Measurements from ENCODE around the gene CRYBA2.

Gene CRYBA2, protein sequence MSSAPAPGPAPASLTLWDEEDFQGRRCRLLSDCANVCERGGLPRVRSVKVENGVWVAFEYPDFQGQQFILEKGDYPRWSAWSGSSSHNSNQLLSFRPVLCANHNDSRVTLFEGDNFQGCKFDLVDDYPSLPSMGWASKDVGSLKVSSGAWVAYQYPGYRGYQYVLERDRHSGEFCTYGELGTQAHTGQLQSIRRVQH

DNA sequence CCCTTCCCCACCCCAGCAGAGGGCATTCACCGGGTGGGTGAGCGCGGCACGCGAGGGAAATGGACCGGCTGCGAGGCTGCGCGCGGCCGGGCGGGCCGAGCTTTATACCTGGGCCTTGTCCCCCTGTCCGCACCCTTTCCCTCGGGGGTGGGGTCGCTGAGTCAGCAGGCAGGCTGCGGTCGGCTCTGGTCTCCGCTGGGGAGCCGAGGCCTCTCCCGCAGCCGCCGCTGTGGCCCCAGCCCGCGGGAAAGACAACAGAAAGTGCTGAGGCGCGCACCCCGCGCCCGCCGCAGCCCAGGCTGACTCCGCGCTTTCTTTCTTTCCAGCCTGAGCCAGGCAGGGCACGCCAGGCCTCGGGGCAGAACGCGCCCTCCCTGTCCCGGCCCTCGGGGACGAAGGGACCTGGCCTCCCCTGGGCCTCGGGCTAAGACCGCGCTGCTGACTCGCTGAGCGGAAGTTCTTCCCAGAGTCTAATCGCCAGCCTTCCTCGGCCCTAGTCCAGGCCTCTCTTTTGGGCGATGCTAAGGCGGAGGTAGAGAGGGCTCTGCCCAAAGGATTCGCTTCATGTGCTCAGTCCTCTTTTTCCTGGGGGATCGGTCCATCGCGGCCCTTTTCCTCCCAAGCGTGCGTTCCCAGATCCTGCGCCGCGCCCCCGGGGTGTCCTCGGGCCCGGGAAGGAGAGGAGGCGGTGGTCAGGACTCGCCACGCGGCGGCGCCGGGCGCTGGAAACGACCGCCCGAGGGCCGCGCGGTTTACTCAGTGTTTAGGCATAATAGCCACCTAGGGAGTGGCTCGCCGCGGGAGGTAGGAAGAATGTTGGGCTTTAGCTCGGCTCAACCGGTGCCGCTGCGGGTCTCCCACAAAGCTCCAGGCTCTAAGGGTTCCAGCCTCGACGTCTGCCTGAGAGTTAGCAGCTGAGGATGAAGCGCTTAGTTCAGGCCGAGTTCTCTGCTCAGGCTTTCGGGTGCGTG lies at the start of gene CRYBA2:
Gene CRYBA2, minus strand, starts transcription at position 78 of the 971 bp plus-strand sequence. CDS start 246 bp downstream, outside the sequence.
- no peak for DNase-seq

DNA sequence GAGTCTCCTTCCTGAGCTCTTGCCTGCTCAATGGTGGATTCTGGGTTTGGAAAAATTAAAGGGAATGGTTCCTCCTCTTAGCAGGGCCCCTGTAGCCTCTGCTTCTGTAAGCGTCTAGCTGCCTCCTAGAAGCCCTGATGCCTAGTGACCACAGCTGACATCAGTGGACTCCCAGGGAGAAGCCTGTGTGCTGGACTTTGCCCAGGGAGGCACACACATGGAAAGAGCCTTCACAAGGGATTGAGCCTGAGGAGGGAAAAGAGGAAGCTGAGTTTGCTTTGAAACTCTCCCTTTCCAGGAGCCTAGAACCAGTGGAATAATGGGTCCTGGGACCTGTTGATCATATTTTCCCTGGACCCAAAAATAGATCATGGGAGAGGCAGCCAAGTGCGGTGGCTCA lies 49.5 kb upstream of the CRYBA2 start:
- DNase-seq, result no peak

DNA sequence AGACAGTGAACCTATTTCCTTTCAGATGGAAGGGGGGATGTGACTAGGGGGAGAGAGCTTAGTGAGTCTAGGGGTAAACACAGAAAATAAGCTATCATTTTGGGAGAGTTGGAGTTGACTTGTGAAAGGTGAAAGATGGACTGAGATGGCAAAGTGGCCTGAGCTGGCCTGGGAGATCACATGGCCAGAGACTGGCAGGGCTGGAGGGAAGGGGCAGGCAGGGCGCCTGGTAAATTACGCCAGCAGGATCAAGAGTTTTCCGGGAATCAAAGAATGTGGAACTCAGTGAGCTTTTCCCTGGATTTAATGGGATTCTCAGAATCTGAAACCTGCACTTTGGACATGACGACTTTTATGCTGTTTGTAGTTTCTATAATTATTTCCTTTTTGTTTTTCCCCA lies 48.9 kb upstream of the CRYBA2 start:
- no peak for DNase-seq

DNA sequence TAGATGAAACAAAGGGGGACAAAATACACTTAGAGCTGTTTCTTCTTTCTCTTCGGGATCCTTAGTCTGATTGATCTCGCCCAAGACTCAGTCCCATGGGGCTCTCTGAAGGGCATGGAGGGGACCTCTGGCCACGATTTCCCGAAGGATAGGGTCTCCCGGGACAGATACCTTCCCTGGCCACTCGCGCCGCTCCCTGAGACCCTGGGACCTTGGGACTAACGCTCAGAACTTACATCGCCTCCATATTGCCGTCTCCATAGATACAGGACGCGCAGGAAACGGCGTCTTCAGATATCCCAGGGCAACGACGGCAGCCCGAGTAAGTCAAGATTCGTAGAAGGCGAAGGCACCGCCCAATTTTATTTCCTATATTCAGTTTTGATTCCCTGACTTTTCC lies 48.0 kb upstream of the CRYBA2 start, which contains the start of gene CFAP65:
Gene CFAP65, minus strand, starts transcription at position 265 of the 400 bp plus-strand sequence. CDS start 2,468 bp downstream, outside the sequence.
- peak; percentile 32 for DNase-seq

DNA sequence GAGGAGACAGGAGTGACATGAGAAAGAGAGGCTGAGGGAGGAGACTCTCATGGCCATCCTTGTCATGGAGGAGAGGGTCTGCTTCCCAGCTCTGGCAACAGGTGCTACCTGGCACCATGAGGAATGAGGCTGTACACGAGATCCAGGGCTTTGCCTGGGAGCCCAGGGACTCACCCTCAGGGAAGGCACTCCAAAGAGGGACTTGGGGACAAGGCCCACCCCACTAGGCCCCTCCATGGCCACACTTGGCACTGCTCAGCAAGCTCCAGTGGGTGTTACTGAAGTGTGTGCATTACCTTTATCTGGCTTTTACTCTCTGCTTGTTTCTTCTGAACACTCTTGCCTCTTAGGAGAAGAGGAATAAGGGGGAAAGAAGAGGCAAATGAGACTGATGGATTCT lies 45.4 kb upstream of the CRYBA2 start:
- no peak for DNase-seq

DNA sequence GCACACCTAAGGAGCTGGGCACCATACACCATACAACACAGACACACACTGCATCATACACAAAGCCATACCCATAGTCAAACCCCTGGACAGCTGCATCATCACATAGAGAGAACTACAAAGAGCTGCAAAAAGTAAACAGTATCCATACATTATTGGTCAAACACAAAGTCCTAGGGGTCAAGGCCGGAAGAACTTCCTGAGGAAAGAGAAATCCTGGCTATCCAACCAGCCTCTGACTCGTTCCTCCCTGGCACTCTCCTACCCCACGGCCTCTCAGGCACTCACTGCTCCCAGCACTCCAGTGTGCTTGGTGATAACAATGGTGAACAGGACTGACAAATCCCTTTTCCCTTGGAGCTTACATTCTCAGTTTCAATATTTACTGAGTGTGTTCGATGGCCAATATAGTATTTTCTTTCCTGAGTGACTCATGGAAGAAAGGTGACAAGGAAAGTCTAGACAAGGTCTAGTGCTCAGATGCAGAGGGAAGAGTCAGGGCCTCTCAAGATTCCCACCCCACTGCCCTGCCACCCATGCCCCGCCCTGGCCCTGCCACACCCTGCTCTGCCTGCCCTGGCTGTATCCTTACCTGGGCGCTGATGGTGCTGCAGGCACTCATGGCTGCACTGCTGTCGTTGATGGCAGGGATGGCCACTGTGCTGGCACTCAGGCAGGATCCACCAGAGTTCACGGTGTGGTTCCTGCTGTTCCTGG lies 44.7 kb upstream of the CRYBA2 start:
- no peak for DNase-seq

DNA sequence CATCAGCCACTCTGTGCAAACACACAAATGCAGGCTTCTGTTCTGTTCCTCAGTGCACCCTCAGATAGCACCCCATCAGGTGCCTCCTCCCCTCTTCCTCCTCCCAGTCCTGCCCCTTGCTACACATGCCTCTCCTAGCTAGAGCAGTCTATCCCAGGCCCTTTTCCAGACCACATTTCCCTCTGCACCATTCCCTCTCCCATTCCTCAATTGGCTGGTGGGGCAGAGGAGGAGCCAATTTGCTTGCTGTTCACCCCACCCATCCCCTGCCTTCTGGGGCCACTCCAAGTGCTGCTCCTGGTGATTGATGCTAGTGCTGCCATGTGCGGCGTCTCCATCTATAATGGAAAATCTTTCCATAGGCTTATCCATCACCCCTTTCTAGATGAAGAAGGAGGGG lies 42.7 kb upstream of the CRYBA2 start:
- DNase-seq, result no peak

DNA sequence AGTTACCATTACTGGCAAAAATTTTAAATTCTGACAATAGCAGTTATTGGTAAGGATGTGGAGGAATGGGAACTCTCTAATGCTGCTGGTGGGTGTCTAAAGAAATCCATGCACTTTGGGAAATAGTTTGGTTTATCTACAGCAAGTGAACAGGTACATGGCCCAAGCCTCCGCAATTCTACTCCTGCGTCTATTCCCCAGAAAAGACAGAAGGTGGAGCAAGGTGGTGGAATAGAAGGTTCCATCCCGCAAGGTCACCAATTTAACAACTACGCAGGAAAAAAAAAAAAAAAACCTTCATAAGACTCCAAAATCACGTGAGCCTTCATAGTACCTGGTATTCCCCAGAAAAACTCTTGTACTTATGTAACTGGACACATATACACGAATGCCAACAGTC lies 41.6 kb upstream of the CRYBA2 start:
- DNase-seq, result no peak

DNA sequence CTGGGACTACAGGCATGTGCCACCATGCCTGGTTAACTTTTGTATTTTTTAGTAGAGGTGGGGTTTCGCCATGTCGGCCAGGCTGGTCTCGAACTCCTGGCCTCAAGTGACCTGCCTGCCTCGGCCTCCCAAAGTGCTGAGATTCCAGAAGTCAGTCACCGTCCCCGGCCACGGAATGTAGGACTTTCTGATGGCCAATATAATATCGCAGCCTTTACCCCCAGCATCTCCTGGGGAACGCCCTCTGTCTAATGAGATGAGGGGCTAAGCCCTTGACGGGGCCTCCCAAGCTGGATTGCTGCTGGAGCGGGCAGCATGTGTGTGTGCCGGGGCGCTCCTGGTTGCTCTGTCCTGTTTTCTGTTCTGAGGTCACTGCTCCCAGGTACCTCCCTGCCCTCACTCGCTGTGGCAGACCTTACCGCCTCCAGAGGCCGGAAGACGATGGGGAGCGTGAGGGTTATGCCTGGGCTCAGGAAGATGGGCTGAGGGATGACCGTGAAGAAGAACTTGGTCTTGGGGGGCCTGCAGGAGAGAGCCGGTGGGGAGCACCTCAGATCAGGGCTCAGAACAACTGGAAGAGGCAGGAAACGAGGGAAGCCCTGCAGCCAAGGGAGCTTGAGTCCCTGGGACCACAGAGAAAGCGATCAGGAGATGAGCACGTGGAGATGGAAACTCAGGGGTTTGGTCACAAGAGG lies 39.0 kb upstream of the CRYBA2 start:
- no peak for DNase-seq

DNA sequence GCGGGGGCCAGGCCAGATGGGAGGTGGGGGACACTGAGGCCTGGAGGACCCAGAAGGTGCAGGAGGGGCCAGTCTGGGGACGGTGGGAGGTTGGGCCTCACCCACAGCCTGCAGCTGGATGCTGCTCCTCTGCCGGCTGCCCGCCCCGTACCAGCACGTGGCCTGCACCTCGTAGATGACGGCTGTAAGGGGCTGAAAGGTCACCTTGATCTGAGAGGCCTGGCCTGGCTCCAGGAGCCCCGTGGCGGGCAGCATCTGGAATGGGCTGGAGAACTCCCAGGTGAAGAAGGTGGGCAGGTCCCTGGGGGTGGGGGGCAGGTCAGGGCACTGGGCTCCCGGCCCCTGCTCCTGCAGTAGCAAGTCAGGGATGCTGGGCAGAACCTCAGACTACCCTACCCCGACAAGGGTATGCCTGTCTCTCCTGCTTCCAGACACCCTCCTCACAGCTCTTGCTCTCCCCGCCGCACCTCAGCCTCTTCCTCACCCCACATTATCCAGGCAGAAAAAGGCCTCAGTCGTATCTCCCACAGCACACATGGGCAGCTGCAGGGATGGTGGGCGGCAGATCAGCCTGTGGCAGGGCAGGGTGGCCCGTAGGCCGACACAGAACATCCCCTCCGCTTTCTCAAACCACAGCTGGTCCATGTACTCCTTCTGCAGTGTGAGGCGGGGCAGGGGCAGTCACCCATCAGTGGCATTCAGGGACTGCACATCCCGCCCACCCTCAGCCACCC lies 38.0 kb upstream of the CRYBA2 start:
- no peak for DNase-seq

DNA sequence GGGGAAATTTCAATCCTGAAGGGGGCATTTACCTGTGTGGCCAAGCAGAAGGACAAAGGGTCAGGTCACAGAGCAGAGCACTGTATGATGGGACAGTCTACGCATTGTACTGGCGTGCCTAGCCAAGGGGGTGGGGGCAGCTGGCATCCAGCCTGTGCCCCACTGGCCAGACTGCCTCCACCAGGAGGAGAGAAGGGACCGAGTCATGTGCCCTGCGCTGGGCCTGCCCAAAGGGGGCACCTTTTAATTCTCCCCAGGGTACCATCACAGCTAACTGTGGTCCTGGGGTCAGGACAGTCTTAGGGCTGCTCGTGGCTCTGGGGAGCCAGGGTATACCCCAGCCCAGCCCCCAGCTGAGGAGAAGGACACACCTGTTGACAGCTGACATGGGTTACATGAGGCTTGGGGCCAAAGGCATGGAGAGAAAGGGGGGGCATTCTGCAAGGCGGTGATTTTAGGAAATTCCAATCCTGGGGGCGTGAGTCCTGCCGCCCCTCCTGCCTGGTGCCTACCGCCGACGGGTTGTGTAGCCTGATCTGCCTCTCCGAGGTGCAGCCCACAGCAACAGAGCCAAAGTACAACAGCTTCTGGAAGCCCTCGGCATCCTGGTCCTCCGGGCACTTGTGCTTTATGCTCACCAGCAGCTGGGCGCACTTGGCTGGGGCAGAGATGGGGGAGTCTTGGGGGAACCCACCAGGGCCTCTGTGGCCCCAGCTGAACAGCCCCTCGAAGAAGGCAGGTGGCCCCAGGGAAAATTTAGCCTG lies 37.1 kb upstream of the CRYBA2 start:
- DNase-seq, result no peak

DNA sequence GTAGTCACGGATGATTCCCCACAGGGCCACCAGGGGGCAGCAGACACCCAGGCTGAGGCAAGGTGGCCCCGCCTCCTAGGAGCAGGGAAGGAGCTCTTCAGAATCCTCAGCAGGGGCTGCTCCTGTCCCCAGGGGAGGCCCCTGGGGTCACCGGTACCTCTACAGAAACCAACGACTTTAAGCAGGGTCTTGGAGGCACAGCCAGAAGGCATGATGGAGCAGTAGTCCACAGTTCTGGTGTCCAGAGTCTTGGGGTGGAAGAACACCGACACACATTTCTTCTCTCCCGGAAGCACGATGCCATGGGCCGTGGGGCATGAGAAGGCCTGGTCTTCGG lies 36.6 kb upstream of the CRYBA2 start:
- DNase-seq, result peak; percentile 69

DNA sequence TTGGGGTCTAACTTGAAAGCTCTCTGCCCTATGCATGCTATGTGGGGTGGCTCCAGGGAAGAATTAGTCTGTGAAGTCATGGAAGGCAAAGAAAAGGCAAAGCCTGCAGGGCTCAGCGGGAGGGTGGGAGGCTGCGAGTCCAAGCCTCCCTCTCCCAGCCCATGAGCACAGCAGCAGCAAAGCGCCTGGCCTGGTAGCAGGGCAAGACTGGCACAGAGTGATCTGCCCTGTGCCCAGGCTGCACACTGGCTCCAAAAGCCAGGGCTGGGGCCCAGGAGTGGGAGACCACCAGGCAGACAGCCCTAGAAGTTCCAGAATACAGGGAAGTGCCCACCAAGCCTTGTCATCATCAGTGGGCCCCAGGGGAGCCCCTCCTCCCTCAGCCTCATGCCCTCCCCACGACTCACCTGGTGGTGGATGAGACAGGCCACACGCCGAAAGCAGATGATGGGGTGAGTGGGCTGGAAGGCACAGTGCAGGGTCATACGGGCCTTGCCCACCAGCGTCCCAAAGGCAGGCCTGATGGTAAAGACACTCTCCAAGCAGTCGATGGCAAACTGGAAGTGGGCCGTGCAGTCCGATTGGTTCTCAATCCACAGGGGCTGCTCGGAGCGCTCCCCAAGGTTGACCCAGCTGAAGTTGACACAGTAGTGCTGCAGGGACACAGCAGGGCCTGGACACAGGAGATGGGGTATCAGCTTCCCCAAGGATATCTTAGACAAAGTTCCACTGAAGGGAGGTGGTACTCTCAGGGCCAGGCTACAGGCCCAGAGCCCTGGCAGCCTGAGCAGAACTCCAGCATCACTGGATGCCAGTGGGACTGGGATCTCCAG lies 36.0 kb upstream of the CRYBA2 start:
- DNase-seq, result no peak

DNA sequence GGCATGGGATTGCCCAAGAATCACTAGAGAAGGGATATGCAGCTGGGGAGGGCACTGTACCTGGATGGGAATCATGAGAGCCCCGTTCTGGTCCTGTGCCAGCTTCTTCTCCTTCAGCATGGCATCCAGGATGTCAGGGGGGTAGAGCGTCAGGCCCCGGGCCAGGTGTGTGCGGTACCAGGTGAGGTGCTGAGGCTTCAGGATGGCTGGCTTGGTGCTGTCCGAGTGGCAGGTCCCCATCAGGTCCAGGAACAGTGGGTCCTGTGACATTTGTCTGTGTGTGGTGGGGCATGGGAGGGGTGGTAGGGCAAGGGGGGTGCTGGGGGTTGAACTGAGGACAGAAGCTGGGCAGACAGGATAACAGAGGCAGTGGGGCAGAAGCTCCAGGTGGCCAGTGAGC lies 34.9 kb upstream of the CRYBA2 start:
- no peak for DNase-seq

DNA sequence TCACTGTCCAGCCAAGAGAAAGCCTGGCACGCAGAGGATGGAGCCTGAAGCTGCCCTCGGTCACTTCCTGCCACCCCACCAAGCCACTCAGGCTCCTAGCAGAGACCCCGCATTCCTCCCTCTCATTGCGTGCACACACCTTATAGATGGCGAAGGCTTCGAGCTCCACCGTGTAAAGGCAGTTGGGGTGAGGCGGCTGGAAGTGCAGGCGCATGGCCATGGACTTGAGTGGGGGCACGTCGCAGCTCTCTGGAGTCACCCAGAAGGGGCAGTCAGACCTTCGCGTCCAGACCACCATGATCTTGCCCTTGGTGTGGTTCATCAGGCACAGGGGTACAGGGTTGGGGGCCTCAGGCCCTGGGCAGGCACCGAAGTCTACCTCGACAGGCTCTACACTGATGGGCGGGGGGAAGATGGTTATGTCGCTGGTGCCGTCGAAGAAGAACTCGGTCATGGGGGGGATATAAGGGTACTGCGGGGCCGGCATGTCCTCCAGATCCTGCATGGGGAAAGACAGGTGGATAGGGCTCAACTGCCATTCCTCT lies 34.4 kb upstream of the CRYBA2 start:
- no peak for DNase-seq

DNA sequence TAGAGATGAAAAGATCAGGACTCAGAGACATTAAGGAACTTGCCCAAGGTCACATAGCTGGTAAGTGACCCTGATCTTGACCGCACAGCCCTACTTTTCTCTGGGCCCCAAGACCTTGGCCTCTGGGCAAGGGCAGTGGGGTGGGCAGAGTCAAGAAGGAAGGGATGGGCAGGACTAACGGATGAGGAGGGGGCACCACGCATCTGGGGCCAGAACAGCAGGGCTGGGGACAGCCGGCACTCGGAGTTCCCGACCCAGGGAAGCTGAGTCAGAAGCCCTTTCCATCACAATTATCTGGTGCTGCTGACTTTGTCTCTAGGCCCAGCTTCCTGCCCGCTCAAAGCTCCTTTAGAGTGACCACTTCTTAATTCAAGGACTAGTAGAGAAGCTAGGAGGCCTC lies 33.7 kb upstream of the CRYBA2 start:
- no peak for DNase-seq

DNA sequence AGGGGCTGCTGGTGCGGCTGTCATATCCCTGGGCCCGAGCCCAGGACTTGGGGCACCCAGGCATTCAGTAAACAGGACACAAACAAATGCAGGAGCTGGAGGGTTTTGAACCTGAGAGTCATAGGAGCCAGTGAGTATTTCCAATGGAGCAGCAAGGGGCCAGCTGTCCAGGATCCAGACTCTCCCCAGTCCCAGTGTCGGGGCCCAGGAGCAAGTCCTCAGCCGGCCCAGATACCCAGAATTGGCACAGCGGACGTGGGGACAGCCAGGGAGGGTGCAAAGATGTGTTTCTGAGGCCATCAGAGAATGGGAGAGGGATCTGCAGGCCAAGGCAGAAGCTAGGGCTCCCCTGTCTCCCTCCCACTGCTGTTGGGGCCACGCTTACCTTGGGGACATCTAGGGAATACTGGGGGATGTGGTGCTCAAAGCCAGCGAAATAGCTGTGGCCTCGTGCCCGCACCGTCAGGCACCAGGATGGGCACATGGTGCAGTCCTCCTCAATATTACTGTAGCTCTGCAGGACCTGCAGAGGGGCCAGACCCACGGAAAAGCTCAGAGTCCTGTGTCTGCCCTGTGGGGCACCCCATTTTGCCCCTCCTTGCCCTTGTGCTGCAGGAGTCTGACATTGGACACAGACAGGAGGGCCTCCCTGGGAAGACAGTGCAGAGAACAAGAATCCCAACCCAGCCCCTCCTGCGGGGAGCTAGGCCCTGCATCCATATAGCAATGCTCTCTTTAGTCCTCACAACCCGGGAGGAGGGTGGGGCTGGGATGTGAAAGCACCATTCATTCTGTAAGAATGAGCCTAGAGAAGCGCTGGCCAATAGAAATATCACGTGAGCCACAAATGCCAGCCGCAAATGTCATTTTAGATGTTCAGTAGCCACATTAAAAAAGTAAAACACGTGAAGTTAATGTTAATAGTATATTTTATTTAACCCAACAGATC lies 32.7 kb upstream of the CRYBA2 start:
- no peak for DNase-seq

DNA sequence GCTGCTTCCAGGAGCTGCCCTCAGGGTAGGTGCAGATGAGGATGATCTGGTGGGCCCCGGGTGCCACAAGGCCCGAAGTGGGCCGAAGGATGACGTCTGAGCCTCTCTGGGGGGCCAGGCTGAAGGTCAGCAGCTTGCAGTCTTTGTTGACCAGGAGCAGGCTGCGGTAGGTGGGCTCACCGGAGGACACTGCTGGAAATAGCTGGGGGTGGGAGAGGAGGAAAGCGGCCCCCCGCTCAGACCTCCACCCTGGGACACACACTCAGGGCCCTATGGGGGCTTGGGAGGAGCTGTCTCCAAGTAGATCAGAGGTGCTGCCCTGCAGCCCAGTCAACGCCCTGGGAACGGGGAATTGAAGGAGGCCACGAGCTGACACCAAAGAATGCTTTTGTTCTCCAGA lies 30.8 kb upstream of the CRYBA2 start:
- DNase-seq, result no peak

DNA sequence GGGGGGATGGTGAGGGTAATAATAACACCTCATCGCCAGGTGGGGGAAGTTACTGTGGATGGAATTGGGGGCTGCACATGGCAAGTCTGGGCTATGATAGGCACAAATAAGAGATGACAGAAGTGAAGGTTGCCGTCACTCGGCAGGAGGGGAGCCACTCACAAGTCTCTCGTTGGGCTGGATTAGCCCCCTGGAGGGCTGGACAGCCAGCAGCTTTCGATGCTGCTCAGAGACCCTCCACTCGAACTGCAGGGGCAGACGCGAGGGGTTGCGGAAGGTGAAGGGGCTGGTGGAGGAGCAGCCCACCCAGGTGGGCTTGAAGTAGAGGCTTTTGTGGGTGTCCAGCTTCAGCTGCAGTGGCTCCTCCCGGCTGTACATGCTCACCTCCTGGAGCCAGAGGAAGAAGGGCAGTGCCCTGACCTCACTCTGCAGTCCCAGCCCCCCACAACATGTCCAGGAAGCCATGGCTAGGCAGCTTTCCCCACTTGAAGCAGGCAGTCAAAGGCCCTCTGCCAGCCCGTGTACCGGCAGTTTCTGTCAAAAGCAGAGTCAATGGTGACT lies 29.9 kb upstream of the CRYBA2 start:
- DNase-seq, result no peak
